GM21528 (cell line): ENCODE results near the gene MUC20.
"Not testable (repeated sequence)": the region's sequence is repeated elsewhere in the genome, so short reads cannot be mapped to it uniquely, and the experiment has no call there.

Source experiments
- ATAC-seq: cut with Tn5 transposase; IDR thresholded peaks from one replicate; pipeline ENCODE4 v1.9.1; 2021; ENCODE audit warnings: mild to moderate bottlenecking, moderate library complexity; ENCODE audit not compliant: unreplicated experiment, low FRiP score

Gene MUC20

DNA sequence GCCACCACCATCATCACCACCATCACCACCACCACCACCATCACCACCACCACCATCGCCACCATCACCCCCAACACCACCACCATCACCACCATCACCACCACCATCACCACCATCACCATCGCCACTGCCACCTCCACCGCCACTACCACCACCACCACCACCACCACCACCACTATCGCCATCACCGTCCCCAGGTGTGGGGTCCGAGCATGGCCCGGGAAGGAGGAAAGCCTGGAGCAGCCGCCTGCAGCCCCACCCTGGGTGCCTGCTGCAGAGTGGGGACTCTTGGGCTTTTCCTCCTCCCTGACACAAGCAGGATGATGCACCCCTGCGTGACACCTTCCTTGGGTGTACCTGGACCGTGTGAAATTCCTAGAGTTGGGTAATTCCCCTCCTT, 47.0 kb downstream of the MUC20 start:
- no peak for ATAC-seq

DNA sequence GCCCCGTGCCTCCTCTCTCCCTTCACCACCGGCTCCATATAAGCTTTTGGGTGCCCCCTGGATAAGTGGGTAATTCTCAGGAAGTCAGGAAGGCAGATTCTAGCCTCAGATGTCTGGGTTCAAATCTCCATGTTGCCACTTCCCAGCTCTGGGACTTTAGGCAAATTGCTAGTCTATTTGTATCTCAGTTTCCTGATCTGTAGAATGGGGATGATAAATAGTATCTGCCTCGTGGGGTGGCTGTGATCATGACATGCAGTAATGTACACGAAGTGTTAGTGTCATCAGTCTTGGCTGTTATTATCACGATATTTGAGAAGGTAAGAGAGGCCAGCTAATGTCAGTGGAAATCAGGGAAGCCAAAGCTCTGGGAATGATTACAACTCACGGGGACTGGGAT, 47.6 kb downstream of the MUC20 start:
- ATAC-seq = no peak

GRCh38 chr3:195768831-195769303, 48.1 kb downstream of the MUC20 start:
- ATAC-seq = no peak

DNA sequence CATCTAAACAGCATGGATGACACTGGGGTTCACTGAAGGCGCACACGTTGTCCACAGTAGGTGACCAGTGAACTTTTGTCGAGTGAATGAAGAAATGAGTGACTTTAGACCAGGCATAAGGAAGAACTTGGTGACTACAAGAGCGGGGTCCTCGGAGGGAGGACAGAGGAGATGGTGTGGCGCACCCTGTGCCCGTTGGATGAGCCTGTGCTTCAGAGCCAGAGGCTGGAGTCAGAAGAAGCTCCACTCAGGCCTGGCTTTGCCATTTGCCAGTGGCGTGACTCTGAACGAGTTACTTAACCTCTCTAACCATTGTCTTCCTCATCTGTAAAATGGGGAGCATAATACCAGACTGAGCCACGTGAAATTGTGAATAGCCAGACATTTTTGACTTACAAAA, 48.8 kb downstream of the MUC20 start:
- ATAC-seq = no peak

DNA sequence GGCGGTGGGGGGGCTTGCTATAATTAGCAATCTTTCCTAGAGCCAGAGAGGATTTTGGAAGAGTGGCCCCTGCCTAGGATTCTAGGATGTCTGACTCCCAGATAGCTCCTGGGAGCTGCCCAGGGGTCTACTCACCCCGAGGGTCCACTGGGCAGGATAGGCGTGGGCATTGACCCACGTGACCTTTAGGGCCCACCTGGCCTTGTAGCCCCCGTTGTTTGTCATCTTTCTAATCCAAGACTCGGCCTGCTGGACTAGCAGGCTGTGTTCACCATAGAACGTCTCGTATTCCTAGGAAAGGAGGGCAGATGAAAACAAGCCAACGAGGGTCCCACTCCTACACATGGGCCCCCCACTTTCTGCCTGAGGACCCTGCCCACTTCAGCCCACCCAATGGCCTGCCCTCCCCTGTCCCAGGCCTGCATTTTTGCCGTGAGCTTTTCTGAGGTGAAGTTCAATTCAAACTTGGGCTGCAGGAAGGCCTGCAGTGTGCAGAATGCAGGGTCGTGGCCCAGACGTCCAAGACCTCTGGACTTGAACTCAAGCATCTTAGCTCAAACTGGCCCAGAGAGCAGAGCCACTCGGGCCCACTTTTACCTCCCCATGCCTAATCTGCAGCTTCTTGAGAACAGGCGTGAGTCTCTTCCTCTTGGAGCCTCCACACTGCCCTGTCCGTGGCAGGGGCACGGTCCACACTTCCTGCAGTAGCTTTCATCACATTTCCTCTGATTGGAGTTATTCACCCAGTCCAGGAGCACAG, 49.5 kb downstream of the MUC20 start:
- no peak for ATAC-seq

DNA sequence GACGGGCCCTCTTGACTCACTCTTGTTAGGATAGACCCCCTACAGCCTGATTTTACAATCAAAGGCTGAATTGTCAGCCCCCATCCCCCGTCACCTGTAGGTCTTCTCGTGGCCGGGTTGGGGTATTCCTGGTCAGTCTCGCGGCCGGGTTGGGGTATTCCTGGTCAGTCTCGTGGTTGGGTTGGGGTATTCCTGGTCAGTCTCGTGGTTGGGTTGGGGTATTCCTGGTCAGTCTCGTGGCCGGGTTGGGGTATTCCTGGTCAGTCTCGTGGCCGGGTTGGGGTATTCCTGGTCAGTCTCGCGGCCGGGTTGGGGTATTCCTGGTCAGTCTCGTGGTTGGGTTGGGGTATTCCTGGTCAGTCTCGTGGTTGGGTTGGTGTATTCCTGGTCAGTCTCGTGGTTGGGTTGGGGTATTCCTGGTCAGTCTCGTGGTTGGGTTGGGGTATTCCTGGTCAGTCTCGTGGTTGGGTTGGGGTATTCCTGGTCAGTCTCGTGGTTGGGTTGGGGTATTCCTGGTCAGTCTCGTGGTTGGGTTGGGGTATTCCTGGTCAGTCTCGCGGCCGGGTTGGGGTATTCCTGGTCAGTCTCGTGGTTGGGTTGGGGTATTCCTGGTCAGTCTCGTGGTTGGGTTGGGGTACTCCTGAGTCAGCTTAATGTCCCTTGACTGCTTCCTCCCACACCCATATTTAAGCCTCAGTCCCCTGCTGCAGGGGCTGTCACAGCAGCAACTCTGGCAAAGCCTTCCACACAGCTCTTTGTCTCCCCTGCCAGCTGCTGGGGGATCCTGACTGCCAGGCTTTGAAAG, 50.3 kb downstream of the MUC20 start:
- ATAC-seq = not testable (repeated sequence)

GRCh38 chr3:195771646-195772300, 51.0 kb downstream of the MUC20 start:
- no peak for ATAC-seq

DNA sequence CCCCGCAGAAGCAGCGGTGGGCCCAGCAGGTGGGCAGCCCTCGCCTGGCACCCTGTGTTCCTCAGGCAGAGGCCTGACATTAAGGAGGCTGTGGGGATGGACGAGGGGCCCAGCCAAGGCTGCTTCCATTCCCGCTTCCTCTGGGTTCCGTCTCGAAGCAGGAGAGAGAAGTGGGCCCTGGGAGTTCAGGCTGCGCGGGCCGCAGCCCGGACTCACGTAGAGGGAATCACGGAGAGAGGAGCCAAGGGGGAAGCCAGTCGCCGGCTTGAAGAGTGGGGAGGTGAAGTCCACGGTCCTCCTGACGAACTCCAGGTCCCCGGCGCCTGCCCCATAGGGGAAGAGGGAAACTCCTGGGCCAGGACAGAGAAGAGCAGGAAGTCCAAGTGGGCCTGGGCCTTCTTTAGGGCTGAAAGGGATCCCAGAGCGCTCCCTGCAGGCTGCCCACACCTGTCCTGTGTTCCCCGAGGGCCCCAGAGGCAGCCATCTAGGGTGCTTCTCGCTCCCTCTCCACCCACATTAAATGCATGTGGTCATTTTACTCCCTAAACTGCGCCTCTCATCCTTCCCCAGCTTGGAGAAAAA, 53.3 kb downstream of the MUC20 start:
- ATAC-seq = no peak

DNA sequence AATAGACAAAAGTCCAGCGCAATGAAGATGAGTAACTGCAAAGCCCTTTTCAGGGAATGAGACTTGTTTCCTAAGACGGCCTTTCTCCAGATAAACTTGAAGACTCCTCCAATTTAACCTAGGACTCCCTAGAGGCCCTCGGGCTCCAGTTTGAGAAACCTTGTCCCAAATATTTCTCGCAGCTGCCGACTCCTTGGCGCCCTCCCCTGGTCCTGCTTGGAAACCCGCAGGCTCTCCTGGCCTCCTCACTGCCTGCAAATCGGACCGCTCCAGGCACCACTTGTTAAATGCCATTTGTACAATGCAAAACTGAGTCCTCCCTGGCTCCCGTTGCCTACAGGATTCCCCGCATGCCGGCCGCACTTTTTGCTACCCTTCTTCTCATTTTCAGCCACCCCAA, 54.1 kb downstream of the MUC20 start:
- ATAC-seq = no peak

DNA sequence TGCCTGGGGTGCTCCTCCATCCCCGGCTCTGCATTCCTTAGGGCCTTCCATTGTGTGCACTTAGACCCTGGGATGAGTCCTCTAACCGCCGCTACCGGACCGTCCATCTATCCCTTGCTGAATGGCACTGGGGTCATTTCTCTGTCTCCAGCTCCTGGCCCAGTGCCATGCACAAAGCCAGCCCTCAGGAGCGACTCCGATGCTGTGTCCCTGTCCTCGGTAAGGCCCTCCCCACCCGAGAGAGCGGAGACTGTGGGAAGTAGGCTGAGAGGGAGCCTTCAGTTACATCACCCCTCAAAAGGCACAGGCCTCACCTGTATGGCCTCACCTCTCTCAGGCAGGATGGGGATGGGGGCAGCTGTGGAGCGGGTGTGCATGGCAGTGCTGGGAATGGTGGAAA, 57.2 kb downstream of the MUC20 start:
- ATAC-seq = no peak

- ATAC-seq = not testable (repeated sequence)
Observed at GRCh38 chr3:195781236-195781635, 60.5 kb downstream of the MUC20 start.
